Activated CD8-positive, alpha-beta T cell treated with anti-CD3 and anti-CD28 coated beads, Interleukin-2, amount 10 ng/mL, durations not matched to agents 7 days and 5 days (primary cell): ENCODE data around the gene COL18A1. TPM values are rescaled to one million over a fixed set of nuclear protein-coding genes. Genes with fewer than 3 reads are reported as not detected.
A peak's percentile ranks its signal among the peaks of the same experiment; 100 is the strongest.
"Not testable (repeated sequence)": the region's sequence is repeated elsewhere in the genome, so short reads cannot be mapped to it uniquely, and the experiment has no call there.

Source experiments
- ATAC-seq: fragments of 150-1000 bp; cut with Tn5 transposase; one replicate; pipeline ENCODE4 v1.10.0; 2021; ENCODE audit warnings: moderate library complexity
- CTCF ChIA-PET: fragments of 350-600 bp; sonication (Branson Sonifier 250); formaldehyde crosslinking; loops from one replicate; lab custom pipeline; 2021; ENCODE audit warnings: antibody characterized with exemption; lab: Charles Lee
- POLR2A ChIA-PET: fragments of 350-600 bp; sonication (Branson Sonifier 250); formaldehyde crosslinking; loops from one replicate; lab custom pipeline; 2021; ENCODE audit warnings: antibody characterized with exemption; lab: Charles Lee
- DNase-seq: peaks from one replicate; pipeline ENCODE4 v3.0.0-alpha.2; 2020
- H3K27ac Mint-ChIP-seq: one replicate; pipeline ENCODE4 v1.8.0; 2021; ENCODE audit warnings: mild to moderate bottlenecking, mixed read lengths
- H3K27me3 Mint-ChIP-seq: one replicate; pipeline ENCODE4 v1.8.0; 2021; ENCODE audit warnings: low read depth, mixed read lengths
- H3K36me3 Mint-ChIP-seq: one replicate; pipeline ENCODE4 v1.8.0; 2021; ENCODE audit warnings: low read depth, mixed read lengths
- H3K4me1 Mint-ChIP-seq: one replicate; pipeline ENCODE4 v1.8.0; 2021; ENCODE audit warnings: low read depth, mixed read lengths
- H3K4me3 Mint-ChIP-seq: one replicate; pipeline ENCODE4 v1.8.0; 2021; ENCODE audit warnings: mild to moderate bottlenecking, mixed read lengths
- H3K9me3 Mint-ChIP-seq: one replicate; pipeline ENCODE4 v1.8.0; 2022; ENCODE audit warnings: mixed read lengths; ENCODE audit not compliant: insufficient read depth
- total RNA-seq, 2 experiments: library from RNA; stranded (reverse); gene quantifications; one replicate each; pipeline ENCODE4 v1.2.3, GENCODE V29; 2021

COL18A1 gene
- total RNA-seq, 2 experiments from 2014 or later = 24.1 to 28.7 TPM

- H3K27me3 Mint-ChIP-seq = no peaks in the 10 kb centered on the region
- CTCF ChIA-PET = interaction anchor here (1.7 kb wide), 1 partner anchor 297 kb away, joined by 4 read pairs; no protein-coding TSS in a partner anchor
- H3K9me3 Mint-ChIP-seq = no peaks in the 10 kb centered on the region
- DNase-seq (no peak), ATAC-seq (no peak)
- POLR2A ChIA-PET = no interaction called here
- no peak overlapping the region for H3K27ac Mint-ChIP-seq
- H3K4me3 Mint-ChIP-seq = no peak overlapping the region
- H3K36me3 Mint-ChIP-seq = no peaks in the 10 kb centered on the region
- peaks cover 3% of the 10 kb centered on the region for H3K4me1 Mint-ChIP-seq
Observed at GRCh38 chr21:45433911-45434644, 29.1 kb downstream of the COL18A1 start.

- Mint-ChIP-seq H3K9me3 (no peaks in the 10 kb centered on the region), H3K27me3 (no peaks in the 10 kb centered on the region), H3K36me3 (no peaks in the 10 kb centered on the region), H3K4me1 (peaks cover 9% of the 10 kb centered on the region), H3K4me3 (no peak overlapping the region), H3K27ac (no peak overlapping the region)
- DNase-seq (no peak), ATAC-seq (no peak)
- POLR2A ChIA-PET = no interaction called here
- CTCF ChIA-PET = interaction anchor here (1.0 kb wide), 1 partner anchor 44 kb away, joined by 3 read pairs; no protein-coding TSS in a partner anchor
Observed at GRCh38 chr21:45434645-45435217, 29.8 kb downstream of the COL18A1 start.

- ChIA-PET POLR2A (no interaction called here), CTCF (interaction anchor here (1.0 kb wide), 2 partner anchors 43 to 143 kb away, joined by 3 read pairs; no protein-coding TSS in a partner anchor)
- no peak overlapping the region for H3K4me3 Mint-ChIP-seq
- no peaks in the 10 kb centered on the region for H3K27me3 Mint-ChIP-seq
- no peak for DNase-seq
- peaks cover 9% of the 10 kb centered on the region for H3K4me1 Mint-ChIP-seq
- ATAC-seq = no peak
- H3K9me3 Mint-ChIP-seq = no peaks in the 10 kb centered on the region
- no peaks in the 10 kb centered on the region for H3K36me3 Mint-ChIP-seq
- no peak overlapping the region for H3K27ac Mint-ChIP-seq
Observed at GRCh38 chr21:45435405-45435981, 30.5 kb downstream of the COL18A1 start.

GRCh38 chr21:45436351-45437065 lies 31.5 kb downstream of the COL18A1 start:
- H3K4me1 Mint-ChIP-seq = peaks cover 9% of the 10 kb centered on the region
- H3K27me3 Mint-ChIP-seq = no peaks in the 10 kb centered on the region
- ChIA-PET POLR2A (no interaction called here), CTCF (interaction anchor here (1.0 to 1.1 kb wide), 2 partner anchors 144 to 298 kb away, joined by 3 to 5 read pairs; no protein-coding TSS in a partner anchor)
- DNase-seq (no peak), ATAC-seq (no peak)
- no peak overlapping the region for H3K4me3 Mint-ChIP-seq
- no peaks in the 10 kb centered on the region for H3K36me3 Mint-ChIP-seq
- H3K9me3 Mint-ChIP-seq = no peaks in the 10 kb centered on the region
- no peak overlapping the region for H3K27ac Mint-ChIP-seq

- POLR2A ChIA-PET, DNase-seq, H3K4me3 Mint-ChIP-seq, H3K27ac Mint-ChIP-seq, H3K27me3 Mint-ChIP-seq, H3K36me3 Mint-ChIP-seq, H3K4me1 Mint-ChIP-seq, ATAC-seq, H3K9me3 Mint-ChIP-seq, CTCF ChIA-PET: not testable (repeated sequence)
Observed at GRCh38 chr21:45437844-45438243, 32.9 kb downstream of the COL18A1 start.

- no peaks in the 10 kb centered on the region for H3K36me3 Mint-ChIP-seq
- DNase-seq = no peak
- no peak overlapping the region for H3K27ac Mint-ChIP-seq
- no peak overlapping the region for H3K4me3 Mint-ChIP-seq
- H3K9me3 Mint-ChIP-seq = no peaks in the 10 kb centered on the region
- H3K27me3 Mint-ChIP-seq = no peaks in the 10 kb centered on the region
- H3K4me1 Mint-ChIP-seq = peaks cover 9% of the 10 kb centered on the region
- POLR2A ChIA-PET = no interaction called here
- no peak for ATAC-seq
- CTCF ChIA-PET = no interaction called here
Observed at GRCh38 chr21:45438391-45439145, 33.6 kb downstream of the COL18A1 start.

- DNase-seq = peak; percentile 88
- H3K4me3 Mint-ChIP-seq = peak overlapping the region; percentile 28
- peak; percentile 95 for ATAC-seq
- H3K9me3 Mint-ChIP-seq = no peaks in the 10 kb centered on the region
- POLR2A ChIA-PET = interaction anchor here (0.6 kb wide), 1 partner anchor 93 kb away, joined by 3 read pairs; no protein-coding TSS in a partner anchor
- CTCF ChIA-PET = interaction anchor here (0.6 to 2.0 kb wide), 7 partner anchors 16 to 304 kb away, joined by 3 to 11 read pairs (median 3); no protein-coding TSS in a partner anchor
- H3K27ac Mint-ChIP-seq = peak overlapping the region; percentile 55
- peaks cover 9% of the 10 kb centered on the region for H3K4me1 Mint-ChIP-seq
- H3K36me3 Mint-ChIP-seq = no peaks in the 10 kb centered on the region
- peaks cover 3% of the 10 kb centered on the region for H3K27me3 Mint-ChIP-seq
Observed at GRCh38 chr21:45439161-45439872, 34.4 kb downstream of the COL18A1 start.

- Mint-ChIP-seq H3K4me1 (peaks cover 9% of the 10 kb centered on the region), H3K27ac (no peak overlapping the region), H3K9me3 (no peaks in the 10 kb centered on the region), H3K27me3 (peaks cover 4% of the 10 kb centered on the region), H3K36me3 (no peaks in the 10 kb centered on the region), H3K4me3 (no peak overlapping the region)
- no peak for DNase-seq
- POLR2A ChIA-PET = interaction anchor here (0.6 kb wide), 1 partner anchor 93 kb away, joined by 3 read pairs; no protein-coding TSS in a partner anchor
- CTCF ChIA-PET = interaction anchor here (0.6 to 2.0 kb wide), 8 partner anchors 17 to 304 kb away, joined by 3 to 12 read pairs (median 4); no protein-coding TSS in a partner anchor
- no peak for ATAC-seq
Observed at GRCh38 chr21:45439901-45440461, 35.0 kb downstream of the COL18A1 start.

- no peaks in the 10 kb centered on the region for H3K9me3 Mint-ChIP-seq
- H3K27ac Mint-ChIP-seq = no peak overlapping the region
- ChIA-PET POLR2A (interaction anchor here (1.0 kb wide), 1 partner anchor 151 kb away, joined by 3 read pairs; no protein-coding TSS in a partner anchor), CTCF (interaction anchor here (1.1 to 2.0 kb wide), 5 partner anchors 18 to 305 kb away, joined by 3 to 12 read pairs (median 5); no protein-coding TSS in a partner anchor)
- H3K27me3 Mint-ChIP-seq = peaks cover 8% of the 10 kb centered on the region
- no peaks in the 10 kb centered on the region for H3K36me3 Mint-ChIP-seq
- no peak overlapping the region for H3K4me3 Mint-ChIP-seq
- H3K4me1 Mint-ChIP-seq = peaks cover 9% of the 10 kb centered on the region
- DNase-seq (no peak), ATAC-seq (no peak)
Observed at GRCh38 chr21:45440736-45441350, 35.9 kb downstream of the COL18A1 start.
